ENCODE data around the gene ZNF609. TPM values are rescaled to one million over a fixed set of nuclear protein-coding genes. Genes with fewer than 3 reads are reported as not detected.

The ZNF609 gene
- total and polyA plus RNA-seq, 2 experiments from 2014 or later = 12.5 to 23.0 TPM

DNA sequence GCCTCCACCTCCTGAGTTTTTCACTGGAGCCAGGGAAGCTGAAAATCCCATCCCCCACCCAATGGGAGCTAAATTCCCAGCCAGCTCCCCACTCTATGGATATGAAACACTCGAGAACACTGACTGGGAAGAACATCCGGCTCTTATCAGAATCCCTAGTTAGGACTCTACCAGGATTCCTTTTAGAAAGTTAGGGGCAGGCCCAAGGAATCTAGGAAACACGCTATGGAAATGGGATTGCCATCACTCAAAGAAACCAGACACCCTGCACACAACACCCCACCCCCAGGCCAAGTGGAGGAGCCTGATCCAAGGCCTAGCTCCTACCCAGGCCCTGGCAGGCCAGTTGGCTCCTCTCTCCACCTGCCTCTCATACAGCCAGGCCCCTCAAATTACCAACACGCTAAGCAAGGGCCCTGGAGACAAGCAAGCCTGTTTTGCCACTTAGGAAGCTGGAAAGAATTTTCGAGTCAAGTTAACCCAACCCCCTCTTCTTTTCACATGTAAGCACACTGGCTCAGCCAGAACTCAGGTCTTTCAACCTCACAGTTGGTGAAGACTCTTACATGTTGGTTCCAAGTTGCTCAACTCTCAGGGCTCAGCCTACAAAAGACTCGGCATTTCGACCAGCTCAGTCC is 239.5 kb downstream of the ZNF609 start:
- DNase-seq (ENCODE audit: low spot score) = peak; percentile 62
- Histone ChIP-seq H3K4me1 (ENCODE audit: insufficient read depth) (peaks cover 52% of the 10 kb centered on the region), H3K4me3 (no peak overlapping the region), H3K27ac (peak overlapping the region; percentile 68), H3K27me3 (no peaks in the 10 kb centered on the region), H3K9me3 (ENCODE audit: low read depth) (no peaks in the 10 kb centered on the region), H3K36me3 (replicated peaks; ENCODE audit: insufficient read depth, low read depth) (no peaks in the 10 kb centered on the region), H3K9me2 (replicated peaks; ENCODE audit: insufficient read depth) (no peaks in the 10 kb centered on the region), H3K79me2 (peaks cover 80% of the 10 kb centered on the region), H4K20me1 (ENCODE audit: insufficient read depth, poor library complexity, severe bottlenecking) (peaks cover 38% of the 10 kb centered on the region), H2AFZ (no peak overlapping the region), H3K4me2 (peak overlapping the region; percentile 95)
- WGBS (ENCODE audit: low lambda C conversion rate, missing lambda C conversion rate) = 25% methylated on average over 7 of the region's 7 CpGs
- TF ChIP-seq EZH2 (IDR thresholded peaks at IDR 0.05; ENCODE audit: borderline replicate concordance) = no peak
- no peak for TF ChIP-seq CTCF (IDR thresholded peaks at IDR 0.05; ENCODE audit: poor library complexity)
- no peak for TF ChIP-seq EZH2phosphoT487 (IDR thresholded peaks at IDR 0.05; ENCODE audit: low read depth, severe bottlenecking, unreplicated experiment)

DNA sequence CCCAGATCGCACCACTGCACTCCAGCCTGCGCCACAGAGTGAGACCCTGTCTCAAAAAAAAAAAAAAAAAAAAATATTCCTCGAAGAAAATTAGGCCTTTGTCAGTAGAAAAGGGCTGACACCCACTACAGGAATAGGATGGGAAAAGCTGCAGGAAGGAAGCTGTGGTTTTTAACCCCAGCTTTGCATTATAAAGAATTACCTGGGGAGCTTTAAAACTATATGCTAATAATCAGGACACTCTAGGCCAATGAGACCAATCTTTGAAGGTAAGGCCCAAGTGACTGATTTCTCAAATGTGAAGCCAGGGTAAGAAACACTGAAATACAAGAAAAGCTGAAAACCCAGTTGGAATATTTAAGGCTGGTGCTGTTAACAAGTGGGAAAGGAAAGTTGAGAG is 240.7 kb downstream of the ZNF609 start:
- Histone ChIP-seq H3K9me2 (replicated peaks; ENCODE audit: insufficient read depth) (no peaks in the 10 kb centered on the region), H3K79me2 (peaks cover 68% of the 10 kb centered on the region), H3K4me1 (ENCODE audit: insufficient read depth) (peaks cover 52% of the 10 kb centered on the region), H3K9me3 (ENCODE audit: low read depth) (no peaks in the 10 kb centered on the region), H3K27ac (peak overlapping the region; percentile 83), H2AFZ (no peak overlapping the region), H3K4me2 (peak overlapping the region; percentile 95), H3K36me3 (replicated peaks; ENCODE audit: insufficient read depth, low read depth) (no peaks in the 10 kb centered on the region), H4K20me1 (ENCODE audit: insufficient read depth, poor library complexity, severe bottlenecking) (peaks cover 26% of the 10 kb centered on the region), H3K4me3 (no peak overlapping the region), H3K27me3 (no peaks in the 10 kb centered on the region)
- DNase-seq (ENCODE audit: low spot score) = no peak
- 44% methylated on average over 3 of the region's 3 CpGs for WGBS (ENCODE audit: low lambda C conversion rate, missing lambda C conversion rate)
- TF ChIP-seq EZH2phosphoT487 (IDR thresholded peaks at IDR 0.05; ENCODE audit: low read depth, severe bottlenecking, unreplicated experiment) (no peak), EZH2 (IDR thresholded peaks at IDR 0.05; ENCODE audit: borderline replicate concordance) (no peak), CTCF (IDR thresholded peaks at IDR 0.05; ENCODE audit: poor library complexity) (no peak)

GRCh38 chr15:64701482-64702184 is 241.3 kb downstream of the ZNF609 start:
- Histone ChIP-seq H3K79me2 (peaks cover 63% of the 10 kb centered on the region), H3K9me3 (ENCODE audit: low read depth) (no peaks in the 10 kb centered on the region), H3K4me1 (ENCODE audit: insufficient read depth) (peaks cover 52% of the 10 kb centered on the region), H2AFZ (no peak overlapping the region), H3K27me3 (no peaks in the 10 kb centered on the region), H4K20me1 (ENCODE audit: insufficient read depth, poor library complexity, severe bottlenecking) (peaks cover 20% of the 10 kb centered on the region), H3K4me3 (peak overlapping the region; percentile 80), H3K27ac (peak overlapping the region; percentile 83), H3K9me2 (replicated peaks; ENCODE audit: insufficient read depth) (no peaks in the 10 kb centered on the region), H3K4me2 (peak overlapping the region; percentile 95), H3K36me3 (replicated peaks; ENCODE audit: insufficient read depth, low read depth) (no peaks in the 10 kb centered on the region)
- TF ChIP-seq CTCF (IDR thresholded peaks at IDR 0.05; ENCODE audit: poor library complexity) = no peak
- no peak for TF ChIP-seq EZH2phosphoT487 (IDR thresholded peaks at IDR 0.05; ENCODE audit: low read depth, severe bottlenecking, unreplicated experiment)
- no peak for TF ChIP-seq EZH2 (IDR thresholded peaks at IDR 0.05; ENCODE audit: borderline replicate concordance)
- 38% methylated on average over 5 of the region's 5 CpGs for WGBS (ENCODE audit: low lambda C conversion rate, missing lambda C conversion rate)
- DNase-seq (ENCODE audit: low spot score) = no peak
